Mesenchymal stem cell (in vitro differentiated cells and primary cell): Measurements from ENCODE around the gene SRPRB.
A peak's percentile ranks its signal among the peaks of the same experiment; 100 is the strongest.

Experiments used
- DNase-seq: peaks from one replicate; pipeline ENCODE4 v3.0.0-alpha.2; 2013
- H2AFZ ChIP-seq: one replicate; pipeline ENCODE4 v1.6.1; 2013; ENCODE audit warnings: low read depth, mild to moderate bottlenecking, control low read depth, inconsistent platforms, low read length, moderate library complexity
- H2AK5ac ChIP-seq: 2 replicates; pipeline ENCODE4 v1.6.1; 2013; ENCODE audit warnings: low read length, moderate library complexity, mild to moderate bottlenecking, inconsistent platforms; ENCODE audit not compliant: severe bottlenecking
- H2BK120ac ChIP-seq: one replicate; pipeline ENCODE4 v1.6.1; 2013; ENCODE audit warnings: low read depth, mild to moderate bottlenecking, inconsistent platforms, low read length, moderate library complexity
- H2BK12ac ChIP-seq, 2 experiments: one replicate each; pipeline ENCODE4 v1.6.1; 2013; ENCODE audit warnings: inconsistent platforms in 2 of 2, low read length in 2 of 2, mild to moderate bottlenecking in 2 of 2, moderate library complexity in 2 of 2, control low read depth in 1 of 2
- H2BK15ac ChIP-seq: one replicate; pipeline ENCODE4 v1.6.1; 2013; ENCODE audit warnings: mild to moderate bottlenecking, low read depth, inconsistent platforms; ENCODE audit not compliant: poor library complexity, severe bottlenecking
- H2BK5ac ChIP-seq: 2 replicates; pipeline ENCODE4 v1.6.1; 2013; ENCODE audit warnings: low read depth, mild to moderate bottlenecking, low read length, control low read depth, inconsistent platforms; ENCODE audit not compliant: poor library complexity, severe bottlenecking
- H3K14ac ChIP-seq, 2 experiments: one replicate each; pipeline ENCODE4 v1.6.1; 2013; ENCODE audit warnings: inconsistent platforms in 2 of 2, low read length in 2 of 2, control low read depth in 1 of 2, mild to moderate bottlenecking in 1 of 2, moderate library complexity in 1 of 2
- H3K18ac ChIP-seq, 2 experiments: one replicate each; pipeline ENCODE4 v1.6.1; 2013; ENCODE audit warnings: inconsistent platforms in 2 of 2, low read length in 2 of 2, control low read depth in 1 of 2, low read depth in 1 of 2, mild to moderate bottlenecking in 1 of 2
- H3K23ac ChIP-seq, 2 experiments: one replicate each; pipeline ENCODE4 v1.6.1; 2013; ENCODE audit warnings: inconsistent platforms in 2 of 2, low read length in 2 of 2, mild to moderate bottlenecking in 2 of 2, moderate library complexity in 2 of 2, control low read depth in 1 of 2
- H3K27ac ChIP-seq: 2 replicates; pipeline ENCODE4 v1.5.1; 2013; ENCODE audit warnings: mild to moderate bottlenecking, moderate library complexity, low read length, control low read depth, inconsistent platforms; ENCODE audit not compliant: poor library complexity, severe bottlenecking
- H3K27me3 ChIP-seq, 2 experiments: 2 replicates each; pipeline versions ENCODE4 v1.6.1 to v1.7.0; 2013; ENCODE audit warnings: low read length in 2 of 2, mild to moderate bottlenecking in 2 of 2, moderate library complexity in 2 of 2, control low read depth in 1 of 2, inconsistent platforms in 1 of 2; ENCODE audit not compliant: control insufficient read depth in 1 of 2, insufficient read depth in 1 of 2
- H3K36me3 ChIP-seq, 2 experiments: 2 replicates each; pipeline versions ENCODE4 v1.6.1 to v1.7.0; 2013; ENCODE audit warnings: low read length in 2 of 2, control low read depth in 1 of 2, inconsistent platforms in 1 of 2, low read depth in 1 of 2, mild to moderate bottlenecking in 1 of 2; ENCODE audit not compliant: insufficient read depth in 2 of 2, control insufficient read depth in 1 of 2
- H3K4ac ChIP-seq, 2 experiments: one replicate each; pipeline ENCODE4 v1.6.1; 2013; ENCODE audit warnings: inconsistent platforms in 2 of 2, low read length in 2 of 2, mild to moderate bottlenecking in 2 of 2, moderate library complexity in 2 of 2, control low read depth in 1 of 2, low read depth in 1 of 2
- H3K4me1 ChIP-seq: 2 replicates; pipeline ENCODE4 v1.6.1; 2013; ENCODE audit warnings: low read depth, low read length, control low read depth; ENCODE audit not compliant: control insufficient read depth, insufficient read depth
- H3K4me2 ChIP-seq: 2 replicates; pipeline ENCODE4 v1.6.1; 2013; ENCODE audit warnings: low read length, mild to moderate bottlenecking, inconsistent platforms; ENCODE audit not compliant: poor library complexity, severe bottlenecking
- H3K4me3 ChIP-seq, 2 experiments: 2 replicates each; pipeline versions ENCODE4 v1.5.1 to v1.7.0; 2013; ENCODE audit warnings: low read length in 2 of 2, mild to moderate bottlenecking in 2 of 2, control low read depth in 1 of 2, low read depth in 1 of 2; ENCODE audit not compliant: insufficient read depth in 1 of 2
- H3K79me1 ChIP-seq: replicated peaks from 2 replicates; pipeline ENCODE4 v1.6.1; 2013; ENCODE audit warnings: mild to moderate bottlenecking, control low read depth, low read length, inconsistent platforms; ENCODE audit not compliant: poor library complexity, severe bottlenecking
- H3K9ac ChIP-seq: 2 replicates; pipeline ENCODE4 v1.7.0; 2013; ENCODE audit warnings: mild to moderate bottlenecking, low read length, moderate library complexity
- H3K9me3 ChIP-seq: 2 replicates; pipeline ENCODE4 v1.7.0; 2013; ENCODE audit warnings: mild to moderate bottlenecking, low read length; ENCODE audit not compliant: control insufficient read depth
- H4K8ac ChIP-seq: one replicate; pipeline ENCODE4 v1.6.1; 2013; ENCODE audit warnings: inconsistent platforms, mild to moderate bottlenecking, low read length, moderate library complexity
- H4K91ac ChIP-seq: one replicate; pipeline ENCODE4 v1.6.1; 2013; ENCODE audit warnings: mild to moderate bottlenecking, low read length, inconsistent platforms
- WGBS: methylation state at CpG from one replicate; pipeline ENCODE4 v1.1.7; 2013; ENCODE audit warnings: mixed read lengths; 5-methylcytosine and 5-hydroxymethylcytosine counted together

Gene SRPRB

DNA sequence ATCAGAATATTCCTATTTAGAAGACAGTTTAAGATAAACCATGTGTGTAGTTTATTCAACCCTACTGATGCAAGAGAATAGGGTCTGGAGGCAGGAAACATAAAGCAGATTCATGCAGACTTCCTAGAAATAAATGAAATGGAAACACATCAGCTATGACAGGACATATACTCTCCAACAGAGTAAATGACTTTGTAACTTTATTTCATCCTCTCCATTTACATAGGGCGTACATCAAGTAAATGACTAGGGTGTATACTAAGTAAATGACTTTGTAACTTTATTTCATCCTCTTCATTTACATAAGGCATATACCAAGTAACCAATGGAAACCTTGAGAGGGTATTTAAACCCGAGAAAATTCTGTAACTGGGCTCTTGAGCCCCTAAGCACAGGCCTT lies 17.6 kb upstream of the SRPRB start:
- Histone ChIP-seq H2BK120ac (no peak overlapping the region), H3K18ac (no peak overlapping the region), H3K9me3 (peaks cover 23% of the 10 kb centered on the region), H3K79me1 (no peaks in the 10 kb centered on the region), H3K27me3 (peaks cover 0 to 2% of the 10 kb centered on the region in 2 experiments), H2AK5ac (no peak overlapping the region), H3K27ac (no peak overlapping the region), H2BK5ac (no peak overlapping the region), H3K4me3 (no peak overlapping the region), H3K36me3 (no peaks in the 10 kb centered on the region), H2BK15ac (no peak overlapping the region), H2BK12ac (no peak overlapping the region), H4K8ac (no peak overlapping the region), H3K23ac (no peak overlapping the region), H3K4me1 (no peaks in the 10 kb centered on the region), H3K9ac (no peak overlapping the region), H3K14ac (no peak overlapping the region), H3K4me2 (no peak overlapping the region), H4K91ac (no peak overlapping the region), H3K4ac (no peak overlapping the region), H2AFZ (no peak overlapping the region)
- WGBS: 14% methylated on average over 1 of the region's 2 CpGs
- no peak for DNase-seq

DNA sequence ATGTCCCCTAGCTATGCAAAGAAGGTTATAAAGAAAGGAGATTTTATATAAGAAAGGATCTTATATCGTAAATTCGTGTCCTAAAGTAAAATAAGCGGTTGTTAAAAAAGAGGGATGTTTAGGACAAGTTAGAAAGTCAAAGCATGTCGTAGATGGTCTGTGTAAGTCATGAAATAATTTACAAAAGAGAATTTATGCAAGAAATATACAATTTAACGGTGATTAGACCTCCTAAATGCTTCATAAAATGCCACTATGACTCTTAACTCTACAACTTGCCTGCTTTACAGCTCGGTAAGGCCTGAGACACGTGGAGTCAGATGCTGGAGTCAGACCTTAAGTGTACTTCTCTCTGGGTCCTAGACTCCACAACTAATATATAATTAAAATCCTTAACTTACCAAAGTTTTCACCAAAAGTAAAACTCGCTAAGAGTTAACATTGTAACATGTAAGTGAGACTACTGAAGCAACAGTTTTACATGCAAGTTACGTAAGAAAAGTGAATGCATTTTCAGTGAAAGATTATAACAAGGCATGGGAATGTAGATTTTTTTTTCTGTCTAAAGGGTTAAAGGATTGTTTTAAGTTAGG lies 13.3 kb upstream of the SRPRB start:
- Histone ChIP-seq H3K4me3 (peak overlapping the region in 1 of 2 experiments; percentile 15), H2AK5ac (no peak overlapping the region), H3K14ac (no peak overlapping the region), H3K18ac (no peak overlapping the region), H3K9me3 (peaks cover 34% of the 10 kb centered on the region), H2AFZ (no peak overlapping the region), H4K8ac (no peak overlapping the region), H3K27ac (no peak overlapping the region), H2BK5ac (no peak overlapping the region), H4K91ac (no peak overlapping the region), H3K4me1 (no peaks in the 10 kb centered on the region), H3K23ac (no peak overlapping the region), H3K4me2 (no peak overlapping the region), H3K9ac (no peak overlapping the region), H3K36me3 (no peaks in the 10 kb centered on the region), H3K27me3 (peaks cover 0 to 2% of the 10 kb centered on the region in 2 experiments), H3K4ac (no peak overlapping the region), H2BK12ac (no peak overlapping the region), H2BK120ac (no peak overlapping the region), H3K79me1 (no peaks in the 10 kb centered on the region), H2BK15ac (no peak overlapping the region)
- DNase-seq: peak; percentile 11
- WGBS: 40% methylated on average over 9 of the region's 9 CpGs

DNA sequence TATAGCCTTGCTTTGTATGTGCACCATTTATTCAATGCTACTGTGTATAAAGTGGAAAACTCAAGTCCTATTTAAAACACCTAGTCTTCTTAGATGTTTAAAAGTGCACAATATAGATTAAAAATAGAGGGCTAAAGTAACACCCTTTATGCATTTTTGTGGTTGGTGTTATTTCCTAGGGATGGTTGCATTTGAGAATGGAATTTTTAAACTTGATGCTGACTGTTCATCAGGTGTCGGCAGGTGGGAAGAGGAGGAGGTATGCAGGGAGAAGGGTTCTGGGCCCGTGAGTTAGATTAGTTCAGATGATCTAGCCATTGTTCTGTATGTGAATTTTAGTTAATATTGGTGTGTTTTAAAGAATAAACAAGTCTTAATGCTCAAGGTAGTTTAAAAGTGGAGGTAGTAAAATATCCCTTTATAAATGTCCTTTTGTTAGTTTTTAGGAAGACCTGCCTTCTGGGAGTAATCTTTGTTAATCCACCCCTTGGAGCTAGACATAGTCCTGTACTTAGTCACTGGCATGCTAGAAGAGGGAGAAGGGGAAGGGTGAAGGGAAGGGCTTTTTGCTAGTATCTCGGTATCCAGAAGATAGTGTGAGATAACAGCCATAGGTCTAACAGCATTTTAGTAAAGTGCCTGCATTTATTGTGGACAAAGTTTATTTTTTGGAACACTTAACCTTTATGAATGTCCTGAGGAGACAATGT lies 8.1 kb upstream of the SRPRB start:
- Histone ChIP-seq H3K9ac (no peak overlapping the region), H2BK12ac (no peak overlapping the region), H2AFZ (no peak overlapping the region), H3K4me2 (no peak overlapping the region), H3K79me1 (no peaks in the 10 kb centered on the region), H3K4ac (no peak overlapping the region), H3K4me3 (no peak overlapping the region), H4K91ac (no peak overlapping the region), H2BK15ac (no peak overlapping the region), H3K4me1 (no peaks in the 10 kb centered on the region), H3K14ac (no peak overlapping the region), H3K27ac (no peak overlapping the region), H2BK120ac (no peak overlapping the region), H3K18ac (no peak overlapping the region), H3K36me3 (no peaks in the 10 kb centered on the region), H2AK5ac (no peak overlapping the region), H4K8ac (no peak overlapping the region), H3K27me3 (peaks cover 0 to 8% of the 10 kb centered on the region in 2 experiments), H3K9me3 (peaks cover 14% of the 10 kb centered on the region), H3K23ac (no peak overlapping the region), H2BK5ac (no peak overlapping the region)
- WGBS: 75% methylated on average over 3 of the region's 3 CpGs
- DNase-seq: no peak

DNA sequence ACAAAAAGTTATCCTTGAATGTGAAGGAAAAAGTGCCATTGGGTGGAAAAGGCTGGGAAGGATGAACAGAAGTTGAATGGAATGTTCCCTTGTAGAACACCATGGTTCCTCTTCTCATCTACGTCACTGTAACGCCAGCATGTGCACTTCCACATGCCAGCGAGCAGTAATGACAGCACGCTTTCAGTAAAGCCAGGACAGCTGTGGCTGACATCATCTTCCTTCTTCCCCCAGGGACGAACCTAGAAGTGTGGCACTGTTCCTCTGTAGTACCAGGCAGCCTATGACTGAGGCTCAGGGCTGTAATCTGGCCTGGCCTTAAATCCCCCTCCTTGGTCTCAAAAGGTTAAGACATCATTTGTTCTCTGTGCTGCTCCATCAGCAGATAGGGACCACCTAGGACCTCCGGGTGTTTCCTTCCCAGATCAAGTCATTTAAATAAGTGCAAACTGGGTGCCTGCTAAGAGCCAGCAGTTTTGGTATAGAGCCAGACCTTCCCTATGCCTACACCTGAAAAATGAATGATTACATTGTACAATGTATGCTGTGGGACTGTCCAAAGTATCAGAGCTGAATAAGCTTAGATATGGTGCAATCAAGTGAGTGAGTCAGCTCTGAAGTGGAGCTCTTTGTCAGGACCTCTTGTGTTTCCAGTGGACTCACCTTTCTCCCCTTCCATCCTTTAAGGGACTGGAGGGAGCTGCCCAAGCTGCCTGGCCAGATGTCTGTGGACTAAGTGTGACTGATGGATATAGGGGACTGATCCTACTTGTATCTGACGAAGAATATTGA lies 5.6 kb upstream of the SRPRB start:
- H3K27me3 ChIP-seq: peaks cover 0 to 8% of the 10 kb centered on the region in 2 experiments
- DNase-seq: peak; percentile 21
- H2BK120ac ChIP-seq: no peak overlapping the region
- no peak overlapping the region for H2AK5ac ChIP-seq
- H3K4me3 ChIP-seq: no peak overlapping the region
- H2AFZ ChIP-seq: no peak overlapping the region
- no peaks in the 10 kb centered on the region for H3K4me1 ChIP-seq
- no peaks in the 10 kb centered on the region for H3K9me3 ChIP-seq
- H3K36me3 ChIP-seq: no peaks in the 10 kb centered on the region
- H4K8ac ChIP-seq: no peak overlapping the region
- H2BK15ac ChIP-seq: no peak overlapping the region
- H2BK5ac ChIP-seq: no peak overlapping the region
- no peak overlapping the region for H3K14ac ChIP-seq
- 77% methylated on average over 6 of the region's 7 CpGs for WGBS
- no peaks in the 10 kb centered on the region for H3K79me1 ChIP-seq
- no peak overlapping the region for H3K9ac ChIP-seq
- no peak overlapping the region for H3K27ac ChIP-seq
- no peak overlapping the region for H3K4ac ChIP-seq
- no peak overlapping the region for H3K23ac ChIP-seq
- H2BK12ac ChIP-seq: no peak overlapping the region
- no peak overlapping the region for H4K91ac ChIP-seq
- H3K4me2 ChIP-seq: no peak overlapping the region
- H3K18ac ChIP-seq: no peak overlapping the region
